Ascending aorta (tissue), 2 donors: ENCODE results near the gene ENTREP3. TPM values are rescaled to one million over a fixed set of nuclear protein-coding genes. Genes with fewer than 3 reads are reported as not detected.
A peak's percentile ranks its signal among the peaks of the same experiment; 100 is the strongest.
"Not testable (repeated sequence)": the region's sequence is repeated elsewhere in the genome, so short reads cannot be mapped to it uniquely, and the experiment has no call there.

Experiments
- DNase-seq, 2 donors: peaks; one replicate each; pipeline ENCODE4 v3.0.0-alpha.2; 2019; ENCODE audit warnings: low spot score in 2 of 2
- H3K27ac ChIP-seq, 2 donors: fragments of 200-600 bp; sonication (generic); one replicate each; pipeline ENCODE4 v1.5.1; 2016 to 2017; ENCODE audit warnings: mild to moderate bottlenecking in 1 of 2
- H3K27me3 ChIP-seq: fragments of 200-600 bp; sonication (generic); one replicate; pipeline ENCODE4 v1.5.1; 2017
- H3K36me3 ChIP-seq, 2 donors: fragments of 200-600 bp; sonication (generic); one replicate each; pipeline ENCODE4 v1.5.1; 2016
- H3K4me1 ChIP-seq, 2 donors: fragments of 200-600 bp; sonication (generic); one replicate each; pipeline ENCODE4 v1.5.1; 2016 to 2017; ENCODE audit warnings: mild to moderate bottlenecking in 1 of 2
- H3K4me3 ChIP-seq, 2 donors: fragments of 200-600 bp; sonication (generic); one replicate each; pipeline ENCODE4 v1.5.1; 2016 to 2017; ENCODE audit warnings: mild to moderate bottlenecking in 1 of 2
- H3K9me3 ChIP-seq, 2 donors: fragments of 200-600 bp; sonication (generic); one replicate each; pipeline ENCODE4 v1.5.1; 2016
- CTCF ChIP-seq, 3 experiments: fragments of 200-600 bp in 2 of 3; fragments of 450-650 bp in 1 of 3; sonication (generic) in 2 of 3; IDR thresholded peaks; one replicate each; pipeline ENCODE4 v1.5.1; 2016 to 2019; ENCODE audit warnings: antibody characterized with exemption in 3 of 3, mild to moderate bottlenecking in 1 of 3, moderate library complexity in 1 of 3
- intact Hi-C: fragments of 100-400 bp; cut with DNase I; formaldehyde crosslinking; loops from one replicate; pipeline ENCODE4 v1.15.1; 2023
- total RNA-seq: library from RNA; depleted of rRNA; stranded (reverse); fragments of >200 nt; gene quantifications from one replicate; pipeline ENCODE4 v1.1.0, GENCODE V29; 2016

Gene ENTREP3
- total RNA-seq, 1 donor from 2014 or later = 34.5 TPM

GRCh38 chr1:155219592-155220031, 35.7 kb downstream of the ENTREP3 start:
- peaks cover 0 to 11% of the 10 kb centered on the region in 2 donors for H3K4me1 ChIP-seq
- no peak for TF ChIP-seq CTCF (IDR thresholded peaks at IDR 0.05)
- intact Hi-C loops = no loop called here
- no peaks in the 10 kb centered on the region for H3K9me3 ChIP-seq
- no peak for DNase-seq
- no peaks in the 10 kb centered on the region for H3K27me3 ChIP-seq
- no peak overlapping the region for H3K27ac ChIP-seq
- peak overlapping the region in 1 of 2 donors; percentile 3 for H3K4me3 ChIP-seq
- H3K36me3 ChIP-seq = peaks cover 5% of the 10 kb centered on the region in 2 donors

- H3K4me3 ChIP-seq = peak overlapping the region; percentile 3 to 38
- TF ChIP-seq CTCF (IDR thresholded peaks at IDR 0.05) = no peak
- H3K36me3 ChIP-seq = peaks cover 5% of the 10 kb centered on the region in 2 donors
- intact Hi-C loops = no loop called here
- DNase-seq = no peak
- no peaks in the 10 kb centered on the region for H3K27me3 ChIP-seq
- H3K27ac ChIP-seq = no peak overlapping the region
- H3K4me1 ChIP-seq = peaks cover 0 to 7% of the 10 kb centered on the region in 2 donors
- H3K9me3 ChIP-seq = no peaks in the 10 kb centered on the region
Measured at GRCh38 chr1:155218854-155219591, 36.3 kb downstream of the ENTREP3 start.

GRCh38 chr1:155214702-155215101, 40.6 kb downstream of the ENTREP3 start:
- H3K4me1 ChIP-seq, H3K36me3 ChIP-seq, DNase-seq, H3K4me3 ChIP-seq, intact Hi-C loops, H3K9me3 ChIP-seq, H3K27ac ChIP-seq, H3K27me3 ChIP-seq: not testable (repeated sequence)

GRCh38 chr1:155212051-155212440, 43.2 kb downstream of the ENTREP3 start:
- intact Hi-C loops, DNase-seq, H3K36me3 ChIP-seq, H3K9me3 ChIP-seq, H3K4me3 ChIP-seq, H3K27me3 ChIP-seq: not testable (repeated sequence)
- Histone ChIP-seq H3K27ac (peak overlapping the region; percentile 49 to 99), H3K4me1 (peaks cover 7 to 17% of the 10 kb centered on the region in 2 donors)

GRCh38 chr1:155211381-155212050, 43.8 kb downstream of the ENTREP3 start:
- DNase-seq, H3K27me3 ChIP-seq, intact Hi-C loops, H3K4me3 ChIP-seq, H3K36me3 ChIP-seq, H3K9me3 ChIP-seq: not testable (repeated sequence)
- peaks cover 7 to 22% of the 10 kb centered on the region in 2 donors for H3K4me1 ChIP-seq
- H3K27ac ChIP-seq = peak overlapping the region; percentile 49 to 99

- Histone ChIP-seq H3K9me3 (no peaks in the 10 kb centered on the region), H3K4me3 (peak overlapping the region in 1 of 2 donors; percentile 77), H3K27ac (peak overlapping the region; percentile 49 to 99), H3K36me3 (peaks cover 0 to 3% of the 10 kb centered on the region in 2 donors), H3K4me1 (peaks cover 7 to 27% of the 10 kb centered on the region in 2 donors), H3K27me3 (no peaks in the 10 kb centered on the region)
- no peak for DNase-seq
- TF ChIP-seq CTCF (IDR thresholded peaks at IDR 0.05) = no peak
- intact Hi-C loops = no loop called here
Measured at GRCh38 chr1:155210314-155211104, 44.8 kb downstream of the ENTREP3 start.
